ENCODE measurements around the gene ZNF549. TPM values are rescaled to one million over a fixed set of nuclear protein-coding genes. Genes with fewer than 3 reads are reported as not detected.
A peak's percentile ranks its signal among the peaks of the same experiment; 100 is the strongest.

Gene ZNF549
- total RNA-seq, 1 experiment from 2014 or later, result 5.0 TPM

- BruUV-seq (replicated peaks), result no TSS peak
These were observed 72.7 kb downstream of the ZNF549 start, which contains the start of gene ZNF530 for GRCh38 chr19:57599761-57600383. ZNF530 (plus strand) TSS chr19:57599885; CDS start chr19:57604346, 4,461 bp downstream.

DNA sequence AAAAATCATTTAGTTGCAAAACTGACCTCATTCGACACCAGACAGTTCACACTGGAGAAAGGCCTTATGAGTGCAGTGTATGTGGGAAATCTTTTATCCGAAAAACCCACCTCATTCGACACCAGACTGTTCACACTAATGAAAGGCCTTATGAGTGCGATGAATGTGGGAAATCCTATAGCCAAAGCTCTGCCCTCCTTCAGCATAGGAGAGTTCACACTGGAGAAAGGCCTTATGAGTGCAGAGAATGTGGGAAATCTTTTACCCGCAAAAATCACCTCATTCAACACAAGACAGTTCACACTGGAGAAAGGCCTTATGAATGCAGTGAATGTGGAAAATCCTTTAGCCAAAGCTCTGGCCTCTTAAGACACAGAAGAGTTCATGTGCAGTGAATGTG, 79.8 kb downstream of the ZNF549 start:
- Histone ChIP-seq H4K20me1 (ENCODE audit: low read length) (no peaks in the 10 kb centered on the region), H3K27ac (ENCODE audit: low read length) (no peak overlapping the region), H3K9me3 (ENCODE audit: low read length) (peaks cover 49% of the 10 kb centered on the region), H3K36me3 (ENCODE audit: low read depth, low read length) (peaks cover 66% of the 10 kb centered on the region), H3K79me2 (ENCODE audit: low read length) (peaks cover 1% of the 10 kb centered on the region; the same call in 1 of the 2 replicates), H2AFZ (ENCODE audit: low read length) (no peak overlapping the region), H3K27me3 (ENCODE audit: low read length) (no peaks in the 10 kb centered on the region), H3K4me2 (ENCODE audit: low read length) (no peak overlapping the region), H3K4me1 (ENCODE audit: insufficient read depth, low read length) (no peaks in the 10 kb centered on the region), H3K9ac (ENCODE audit: low read length) (no peak overlapping the region), H3K4me3 (ENCODE audit: low read length) (no peak overlapping the region; the same call in 1 of the 2 replicates), H3F3A (ENCODE audit: low read length, unreplicated experiment) (no peaks in the 10 kb centered on the region), H3K9me2 (replicated peaks; ENCODE audit: low read length) (no peaks in the 10 kb centered on the region)
- CTCF ChIA-PET, result no interaction called here
- BruUV-seq (replicated peaks), result no TSS peak
- intact Hi-C loops (cut with micrococcal nuclease), result no loop called here
- TF ChIP-seq EZH2 (IDR thresholded peaks at IDR 0.05; ENCODE audit: low read length, unreplicated experiment) (no peak), EZH2phosphoT487 (IDR thresholded peaks at IDR 0.05; ENCODE audit: borderline replicate concordance, low read length) (no peak)
- TF ChIP-seq, protein P1, sequence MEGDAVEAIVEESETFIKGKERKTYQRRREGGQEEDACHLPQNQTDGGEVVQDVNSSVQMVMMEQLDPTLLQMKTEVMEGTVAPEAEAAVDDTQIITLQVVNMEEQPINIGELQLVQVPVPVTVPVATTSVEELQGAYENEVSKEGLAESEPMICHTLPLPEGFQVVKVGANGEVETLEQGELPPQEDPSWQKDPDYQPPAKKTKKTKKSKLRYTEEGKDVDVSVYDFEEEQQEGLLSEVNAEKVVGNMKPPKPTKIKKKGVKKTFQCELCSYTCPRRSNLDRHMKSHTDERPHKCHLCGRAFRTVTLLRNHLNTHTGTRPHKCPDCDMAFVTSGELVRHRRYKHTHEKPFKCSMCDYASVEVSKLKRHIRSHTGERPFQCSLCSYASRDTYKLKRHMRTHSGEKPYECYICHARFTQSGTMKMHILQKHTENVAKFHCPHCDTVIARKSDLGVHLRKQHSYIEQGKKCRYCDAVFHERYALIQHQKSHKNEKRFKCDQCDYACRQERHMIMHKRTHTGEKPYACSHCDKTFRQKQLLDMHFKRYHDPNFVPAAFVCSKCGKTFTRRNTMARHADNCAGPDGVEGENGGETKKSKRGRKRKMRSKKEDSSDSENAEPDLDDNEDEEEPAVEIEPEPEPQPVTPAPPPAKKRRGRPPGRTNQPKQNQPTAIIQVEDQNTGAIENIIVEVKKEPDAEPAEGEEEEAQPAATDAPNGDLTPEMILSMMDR (conservative IDR thresholded peaks at IDR 0.05; ENCODE audit: low read depth, low read length), result no peak
- POLR2A ChIA-PET (ENCODE audit: unreplicated experiment), result no interaction called here
- DNase-seq (no peak), ATAC-seq (no peak)

More at GRCh38 chr19:57599761-57600383, 72.7 kb downstream of the ZNF549 start, which contains the start of gene ZNF530:
- ATAC-seq (peak; percentile 99), DNase-seq (peak; percentile 98)
- CTCF ChIA-PET, result no interaction called here
- TF ChIP-seq, protein P1 (conservative IDR thresholded peaks at IDR 0.05; ENCODE audit: low read depth, low read length), result no peak
- TF ChIP-seq EZH2phosphoT487 (IDR thresholded peaks at IDR 0.05; ENCODE audit: borderline replicate concordance, low read length), result no peak
- no peak for TF ChIP-seq EZH2 (IDR thresholded peaks at IDR 0.05; ENCODE audit: low read length, unreplicated experiment)
- H3K9ac ChIP-seq (ENCODE audit: low read length), result peak within 1 kb of the TSS; percentile 82
- H3K4me3 ChIP-seq (ENCODE audit: low read length), result peak within 1 kb of the TSS; percentile 84
- no peaks in the 10 kb centered on the region for H4K20me1 ChIP-seq (ENCODE audit: low read length)
- peaks cover 31% of the 10 kb centered on the region for H3K9me3 ChIP-seq (ENCODE audit: low read length)
- H3K79me2 ChIP-seq (ENCODE audit: low read length), result peaks cover 19% of the 10 kb centered on the region
- peaks cover 36% of the 10 kb centered on the region for H3K36me3 ChIP-seq (ENCODE audit: low read depth, low read length)
- peak within 1 kb of the TSS; percentile 84 for H3K4me2 ChIP-seq (ENCODE audit: low read length)
- H3K9me2 ChIP-seq (replicated peaks; ENCODE audit: low read length), result no peaks in the 10 kb centered on the region
- POLR2A ChIA-PET (ENCODE audit: unreplicated experiment), result no interaction called here
- H3K27me3 ChIP-seq (ENCODE audit: low read length), result no peaks in the 10 kb centered on the region
- peak within 1 kb of the TSS; percentile 85 for H2AFZ ChIP-seq (ENCODE audit: low read length)
- peaks cover 7% of the 10 kb centered on the region; the same call in 1 of the 2 replicates for H3K4me1 ChIP-seq (ENCODE audit: insufficient read depth, low read length)
- intact Hi-C loops (cut with micrococcal nuclease), result loop anchor here (1.0 kb wide), 1 partner anchor 21 kb away; no protein-coding TSS in a partner anchor
- no peak within 1 kb of the TSS for H3K27ac ChIP-seq (ENCODE audit: low read length)
- H3F3A ChIP-seq (ENCODE audit: low read length, unreplicated experiment), result no peaks in the 10 kb centered on the region

Other genes starting within 250 kb of the ZNF549 start
- gene ZNF460, start 246.9 kb upstream of the ZNF549 start, total RNA-seq (2014; rRNA removed), result 39.5 and 60.6 TPM in 2 replicates
- 5.2 and 7.6 TPM in 2 replicates for gene ZNF543, start 206.9 kb upstream of the ZNF549 start, total RNA-seq (2014; rRNA removed)
- gene ZNF304, start 176.1 kb upstream of the ZNF549 start, total RNA-seq (2014; rRNA removed), result 8.1 and 8.2 TPM in 2 replicates
- 16.1 and 21.0 TPM in 2 replicates for gene TRAPPC2B, start 163.8 kb upstream of the ZNF549 start, total RNA-seq (2014; rRNA removed)
- 0.81 and 3.2 TPM in 2 replicates for gene ZNF547, start 163.8 kb upstream of the ZNF549 start, total RNA-seq (2014; rRNA removed)
- gene ZNF548, start 137.5 kb upstream of the ZNF549 start, total RNA-seq (2014; rRNA removed), result 14.4 and 21.8 TPM in 2 replicates
- gene ZNF17, start 116.2 kb upstream of the ZNF549 start, total RNA-seq (2014; rRNA removed), result 4.7 and 7.8 TPM in 2 replicates
- gene ZNF749, start 92.0 kb upstream of the ZNF549 start, total RNA-seq (2014; rRNA removed), result 17.6 and 21.9 TPM in 2 replicates
- gene VN1R1, start 70.2 kb upstream of the ZNF549 start, total RNA-seq (2014; rRNA removed), result 0.18 TPM in 1 of 2 replicates, not detected in the other
- 12.5 and 14.1 TPM in 2 replicates for gene ZNF772, start 49.8 kb upstream of the ZNF549 start, total RNA-seq (2014; rRNA removed)
- 16.5 and 22.3 TPM in 2 replicates for gene ZNF419, start 39.6 kb upstream of the ZNF549 start, total RNA-seq (2014; rRNA removed)
- gene ZNF773, start 27.4 kb upstream of the ZNF549 start, total RNA-seq (2014; rRNA removed), result 9.0 and 21.1 TPM in 2 replicates
- gene ZNF550, start 32.5 kb downstream of the ZNF549 start, total RNA-seq (2014; rRNA removed), result 3.1 and 4.2 TPM in 2 replicates
- gene ZNF416, start 51.6 kb downstream of the ZNF549 start, total RNA-seq (2014; rRNA removed), result 2.4 and 3.6 TPM in 2 replicates
- gene ZIK1, start 56.8 kb downstream of the ZNF549 start, total RNA-seq (2014; rRNA removed), result 0.33 and 0.46 TPM in 2 replicates
- gene ZNF530, start 72.5 kb downstream of the ZNF549 start, total RNA-seq (2014; rRNA removed), result 15.0 and 16.9 TPM in 2 replicates
- 22.2 and 22.3 TPM in 2 replicates for gene ZNF134, start 86.9 kb downstream of the ZNF549 start, total RNA-seq (2014; rRNA removed)
- 9.6 and 10.1 TPM in 2 replicates for gene ZNF211, start 105.8 kb downstream of the ZNF549 start, total RNA-seq (2014; rRNA removed)
- not detected in 2 replicates for gene ZSCAN4, start 141.6 kb downstream of the ZNF549 start, total RNA-seq (2014; rRNA removed)
- 19.7 and 20.4 TPM in 2 replicates for gene ZNF551, start 154.6 kb downstream of the ZNF549 start, total RNA-seq (2014; rRNA removed)
- gene ZNF154, start 181.8 kb downstream of the ZNF549 start, total RNA-seq (2014; rRNA removed), result 0.46 TPM in 1 of 2 replicates, not detected in the other
- gene ZNF671, start 200.3 kb downstream of the ZNF549 start, total RNA-seq (2014; rRNA removed), result 2.3 and 4.2 TPM in 2 replicates
- 14.1 and 17.3 TPM in 2 replicates for gene ZNF776, start 219.5 kb downstream of the ZNF549 start, total RNA-seq (2014; rRNA removed)
- 13.1 and 13.2 TPM in 2 replicates for gene ZNF586, start 242.3 kb downstream of the ZNF549 start, total RNA-seq (2014; rRNA removed)